ENCODE data around the gene TRERF1.

The TRERF1 gene

DNA sequence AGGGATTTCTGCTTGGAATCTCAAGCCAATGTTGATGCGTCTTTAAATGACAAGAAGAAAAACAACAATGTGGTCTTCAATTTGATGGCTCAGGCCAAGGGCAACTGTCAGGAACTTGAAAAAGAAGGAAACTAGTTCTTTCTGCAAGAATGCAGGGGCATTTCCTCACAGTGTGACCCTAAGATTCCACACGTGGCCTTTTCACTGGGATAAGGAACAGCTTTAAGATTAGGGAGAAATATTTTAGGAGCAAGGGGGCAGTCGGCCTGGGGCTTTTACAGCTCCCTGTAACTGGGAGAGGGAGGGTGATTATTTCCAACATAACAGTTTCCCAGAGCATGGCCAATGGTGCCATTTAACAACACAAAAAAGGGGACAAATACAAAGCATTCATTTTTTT, 194.7 kb downstream of the TRERF1 start:
- DNase-seq (ENCODE audit: low read depth in 1 of 2, low spot score in 1 of 2): no peak

DNA sequence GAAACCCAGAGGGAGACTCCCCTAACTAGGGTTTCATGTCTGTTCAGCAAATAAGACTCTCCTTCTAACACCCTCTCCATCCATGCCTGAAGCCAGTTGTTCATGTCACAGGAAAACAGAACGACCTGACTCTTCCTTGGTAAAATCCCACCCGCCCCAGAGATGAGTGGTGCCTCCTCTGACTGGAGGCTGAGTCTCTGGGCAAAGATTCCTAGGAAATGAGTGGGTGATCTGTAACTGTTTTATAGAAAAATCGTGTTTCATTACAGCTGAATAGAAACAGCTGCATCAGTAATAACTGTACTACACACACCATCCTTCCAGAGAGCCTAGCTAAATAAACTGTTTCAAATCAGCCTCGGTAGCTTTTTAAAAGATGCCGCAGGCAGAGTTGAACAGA, 196.7 kb downstream of the TRERF1 start:
- DNase-seq (ENCODE audit: low read depth in 1 of 2, low spot score in 1 of 2): no peak

DNA sequence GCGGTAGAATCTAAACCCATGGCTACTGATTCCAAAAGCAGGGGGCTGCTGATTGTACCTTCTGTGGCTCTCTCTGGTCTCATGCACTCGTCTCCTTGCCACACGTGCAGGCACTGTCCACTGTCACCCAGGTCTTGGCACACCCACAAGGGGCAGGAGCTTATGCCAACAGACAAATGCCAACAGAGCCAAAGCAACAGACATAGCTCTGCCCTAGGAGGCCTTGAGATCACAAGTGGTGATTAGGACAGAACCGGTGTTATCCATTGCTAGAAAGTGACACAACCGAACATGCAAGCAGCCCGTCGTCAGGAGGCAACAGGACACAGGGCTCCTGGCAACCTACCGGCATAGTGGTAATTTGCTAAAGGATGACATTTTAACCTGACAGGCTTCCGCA, 197.2 kb downstream of the TRERF1 start:
- no peak for DNase-seq (ENCODE audit: low read depth in 1 of 2, low spot score in 1 of 2)

DNA sequence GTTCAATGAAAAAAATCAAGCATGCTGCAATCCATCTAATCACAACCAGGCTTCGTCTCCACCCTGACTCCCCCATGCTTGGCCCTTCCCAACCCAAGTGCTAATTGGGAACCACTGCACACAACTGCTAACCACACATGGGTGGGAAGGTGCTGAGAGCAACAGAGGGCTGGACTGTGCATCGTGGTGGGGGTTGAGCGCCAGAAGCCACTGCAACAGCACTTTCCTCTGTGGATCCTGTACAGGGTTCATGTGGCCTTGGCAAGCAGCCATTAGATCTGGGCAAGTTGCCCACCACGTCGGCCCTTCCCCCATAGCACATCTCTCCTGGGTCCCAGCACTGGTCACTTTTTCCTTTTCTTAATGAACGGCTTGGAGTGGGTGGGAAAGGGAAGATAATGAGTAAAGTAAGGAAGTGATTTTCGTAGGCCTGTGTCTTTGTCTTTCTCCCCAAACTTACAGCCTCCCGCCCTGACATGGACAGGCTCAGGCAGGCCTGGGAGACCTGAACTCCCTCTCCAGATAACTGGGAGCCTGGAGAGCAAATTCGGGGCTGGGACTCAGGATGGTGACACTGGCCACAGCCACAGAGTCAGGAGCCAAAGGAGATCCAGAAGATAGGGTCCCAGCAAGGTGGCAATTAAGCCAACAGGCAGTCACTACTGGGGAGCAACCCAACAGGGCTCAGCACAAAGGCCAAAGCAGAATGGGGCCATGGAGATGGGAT, 199.7 kb downstream of the TRERF1 start:
- DNase-seq (ENCODE audit: low read depth in 1 of 2, low spot score in 1 of 2): no peak

DNA sequence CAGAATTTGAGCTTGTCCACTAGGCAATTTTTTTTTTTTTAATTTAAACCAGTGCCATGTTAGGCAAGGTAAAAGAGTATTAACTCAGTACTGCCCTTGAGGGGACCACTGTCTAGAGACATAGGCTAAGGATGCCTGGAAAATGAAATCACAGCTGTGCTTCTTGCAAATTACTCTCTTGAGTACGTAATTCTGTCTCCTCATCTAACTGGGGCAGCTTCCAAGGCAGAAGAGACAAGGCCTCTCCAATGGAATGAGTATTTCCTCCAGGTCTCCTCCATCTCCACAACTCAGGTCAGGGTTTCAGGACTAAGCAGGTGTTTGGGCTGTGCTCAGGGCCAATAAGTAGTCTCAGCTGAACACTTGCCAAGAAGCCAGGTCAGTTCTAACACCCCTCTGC, 200.2 kb downstream of the TRERF1 start:
- no peak for DNase-seq (ENCODE audit: low read depth in 1 of 2, low spot score in 1 of 2)

- no peak for DNase-seq (ENCODE audit: low read depth in 1 of 2, low spot score in 1 of 2)
Measured at GRCh38 chr6:42250274-42250931, 201.3 kb downstream of the TRERF1 start.

- DNase-seq (ENCODE audit: low read depth in 1 of 2, low spot score in 1 of 2): no peak
Measured at GRCh38 chr6:42249279-42249678, 202.4 kb downstream of the TRERF1 start.

- no peak for DNase-seq (ENCODE audit: low read depth in 1 of 2, low spot score in 1 of 2)
Measured at GRCh38 chr6:42243046-42243445, 208.7 kb downstream of the TRERF1 start.

DNA sequence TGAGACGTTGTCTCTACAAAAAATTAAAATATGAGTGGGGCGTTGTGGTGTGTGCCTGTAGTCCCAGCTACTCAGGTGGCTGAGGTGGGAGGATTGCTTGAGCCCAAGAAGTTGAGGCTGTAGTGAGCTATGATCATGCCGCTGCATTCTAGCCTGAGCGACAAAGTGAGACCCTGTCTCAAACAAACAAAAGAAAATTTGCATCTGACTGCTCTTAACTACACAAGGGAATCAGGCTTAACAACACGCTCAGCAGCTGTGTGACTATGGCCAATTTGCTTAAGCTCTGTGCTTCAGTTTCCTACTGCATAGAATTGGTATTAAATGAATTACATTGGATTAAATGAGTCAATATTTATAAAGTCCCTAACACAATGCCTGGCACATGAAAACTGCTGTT, 209.8 kb downstream of the TRERF1 start:
- DNase-seq (ENCODE audit: low read depth in 1 of 2, low spot score in 1 of 2): no peak

DNA sequence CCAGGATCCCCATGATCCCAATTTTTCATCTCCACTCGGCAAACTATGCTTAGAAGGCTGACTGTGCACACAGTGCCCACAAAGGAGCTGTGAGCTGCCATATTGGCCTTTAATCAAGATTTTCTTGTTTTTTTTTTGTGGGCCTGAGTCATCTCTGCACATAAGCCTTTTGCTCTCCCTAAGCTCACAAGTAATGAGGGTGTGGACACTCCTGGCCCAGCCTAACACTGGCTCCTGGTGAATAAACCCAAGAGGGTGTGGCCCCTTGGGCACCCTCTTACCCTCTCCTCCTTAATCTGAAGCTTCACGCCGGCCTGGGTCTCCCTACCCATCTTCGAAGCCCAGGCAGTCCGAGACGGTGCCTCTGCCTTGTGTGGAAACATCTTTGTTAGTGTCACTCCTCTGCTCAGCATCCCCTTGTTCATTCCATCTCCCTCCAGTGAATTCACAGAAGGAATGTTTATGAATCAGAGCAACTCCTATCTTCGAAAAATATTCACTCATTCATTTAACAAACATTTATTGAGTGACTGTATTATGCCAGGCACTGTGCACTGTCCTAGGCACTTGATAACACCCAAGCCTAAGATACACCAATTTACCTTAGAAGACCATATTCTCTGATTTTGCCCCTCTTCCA, 211.9 kb downstream of the TRERF1 start:
- DNase-seq (ENCODE audit: low read depth in 1 of 2, low spot score in 1 of 2): no peak

GRCh38 chr6:42239333-42239732, 212.4 kb downstream of the TRERF1 start:
- DNase-seq (ENCODE audit: low read depth in 1 of 2, low spot score in 1 of 2): no peak

DNA sequence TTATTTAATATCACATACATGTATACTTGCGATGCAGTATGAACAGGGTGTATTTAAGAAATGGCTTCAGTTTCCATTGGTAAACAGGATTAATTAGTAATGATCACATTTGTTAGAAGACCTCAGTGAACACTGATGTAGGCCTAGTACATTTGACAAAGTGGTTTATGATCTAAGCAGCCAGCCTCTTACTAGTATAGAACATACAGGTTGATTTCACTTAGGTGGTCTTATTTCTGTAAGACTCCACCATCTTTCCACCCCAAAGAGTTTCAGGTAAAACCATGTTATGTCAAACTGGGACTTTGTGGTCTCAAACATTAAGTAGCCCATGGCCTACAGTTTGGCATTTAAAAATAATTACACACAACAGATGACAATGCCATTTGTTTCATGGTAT, 213.9 kb downstream of the TRERF1 start:
- DNase-seq (ENCODE audit: low read depth in 1 of 2, low spot score in 1 of 2): no peak

DNA sequence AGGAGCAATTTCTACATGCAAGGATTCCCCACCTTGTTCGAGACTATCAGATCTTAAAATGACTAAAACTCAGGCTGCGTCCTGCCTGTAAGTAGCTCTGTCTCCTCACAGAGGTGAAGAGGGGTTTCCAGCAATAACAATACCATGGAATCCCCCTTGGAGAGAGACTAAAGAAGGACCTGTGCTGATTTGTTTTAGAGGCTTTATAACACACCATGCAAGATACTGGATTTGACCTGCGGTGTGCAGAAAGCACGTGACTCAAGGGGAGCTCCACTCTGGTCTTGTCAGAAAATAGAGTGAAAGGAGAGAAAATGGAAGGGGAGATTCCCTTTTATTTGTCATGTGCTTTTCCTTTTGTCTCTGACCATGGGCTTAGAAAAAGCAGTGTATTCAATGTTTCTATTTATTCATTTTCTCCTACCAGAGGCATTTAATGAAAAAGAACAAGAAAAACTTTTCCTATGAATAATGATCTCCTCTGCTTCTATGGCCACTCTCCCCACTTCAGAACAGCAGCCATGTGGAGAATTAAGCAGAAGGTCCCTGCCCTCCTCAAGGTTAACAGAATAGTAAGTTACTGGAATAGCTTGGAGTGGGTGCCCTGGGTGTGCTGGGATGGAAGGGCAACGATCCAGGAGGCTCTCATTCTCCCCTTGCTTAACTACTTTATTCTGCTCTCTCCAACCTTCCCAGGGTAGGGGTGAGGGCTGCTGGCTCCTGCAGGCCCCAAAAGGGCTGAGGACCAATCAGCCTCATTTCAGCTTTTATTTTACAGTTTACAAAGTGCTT, 214.8 kb downstream of the TRERF1 start:
- no peak for DNase-seq (ENCODE audit: low read depth in 1 of 2, low spot score in 1 of 2)

GRCh38 chr6:42236030-42236429, 215.7 kb downstream of the TRERF1 start:
- DNase-seq (ENCODE audit: low read depth in 1 of 2, low spot score in 1 of 2): no peak

- no peak for DNase-seq (ENCODE audit: low read depth in 1 of 2, low spot score in 1 of 2)
Measured at GRCh38 chr6:42232035-42232434, 219.7 kb downstream of the TRERF1 start.

- no peak for DNase-seq (ENCODE audit: low read depth in 1 of 2, low spot score in 1 of 2)
Measured at GRCh38 chr6:42230345-42231321, 221.1 kb downstream of the TRERF1 start.

- DNase-seq (ENCODE audit: low read depth in 1 of 2, low spot score in 1 of 2): no peak
Measured at GRCh38 chr6:42229506-42230119, 222.1 kb downstream of the TRERF1 start.

DNA sequence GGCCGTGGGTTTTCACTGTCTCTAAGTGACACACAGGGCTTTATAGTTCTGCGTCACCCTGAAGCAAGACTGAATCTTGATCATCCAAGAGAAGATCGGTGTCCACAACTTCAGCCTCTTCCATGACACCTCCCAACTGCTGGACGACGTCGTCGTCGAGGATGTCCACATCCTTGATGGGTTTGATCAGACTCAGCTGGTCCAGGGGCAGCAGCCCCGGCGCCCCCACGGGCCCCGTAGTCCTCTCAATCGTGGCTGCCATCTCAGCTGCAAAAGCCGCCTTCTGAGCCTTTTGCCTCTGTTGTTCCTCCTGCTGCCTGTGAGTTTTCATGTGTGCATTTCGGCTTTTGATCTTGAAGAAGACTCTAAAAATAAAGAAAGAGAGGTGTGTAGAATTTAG, 223.4 kb downstream of the TRERF1 start:
- no peak for DNase-seq (ENCODE audit: low read depth in 1 of 2, low spot score in 1 of 2)

DNA sequence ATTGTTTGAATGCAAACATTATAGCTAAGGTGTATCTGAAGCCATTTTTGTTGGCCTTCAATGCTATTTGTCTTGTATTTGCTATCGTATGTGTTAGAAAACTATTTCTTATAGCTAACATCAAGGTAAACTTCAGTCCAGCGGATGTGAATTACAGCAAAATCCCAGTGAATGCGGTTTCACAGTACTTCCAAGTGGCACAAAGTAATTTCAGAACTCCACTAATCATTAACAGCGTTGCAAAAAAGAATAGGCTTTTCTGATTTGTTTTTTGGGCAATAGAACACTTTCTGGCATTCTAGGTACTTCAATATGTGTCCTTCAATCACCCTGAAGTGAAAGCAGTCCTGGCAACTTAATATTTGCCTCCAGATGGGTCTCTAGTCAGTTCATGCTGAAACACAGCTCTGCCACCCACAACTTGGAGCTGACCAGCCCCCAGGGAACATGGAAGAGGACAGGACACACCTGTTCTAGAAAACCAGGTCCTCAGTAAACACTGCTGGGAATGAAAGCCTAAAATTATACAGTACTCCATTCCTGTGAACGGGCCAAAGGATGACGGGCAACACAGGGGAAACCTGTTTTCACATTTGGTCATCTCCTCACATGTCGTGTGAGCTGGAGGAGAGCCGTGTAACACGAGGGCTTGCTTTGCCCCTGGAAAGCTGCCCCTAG, 224.4 kb downstream of the TRERF1 start:
- DNase-seq (ENCODE audit: low read depth in 1 of 2, low spot score in 1 of 2): no peak
